C4-2B (cell line): ENCODE measurements around the gene SOCS2.

ENCODE experiments used
- H3K27ac ChIP-seq: fragments of 450-650 bp; 2 replicates; pipeline ENCODE4 v1.5.1; 2017
- ZFX ChIP-seq: fragments of 450-650 bp; IDR thresholded peaks from 2 replicates; pipeline ENCODE4 v1.6.1; 2017
- TF ChIP-seq, protein P1 (sequence below): fragments of 450-650 bp; conservative IDR thresholded peaks from 2 replicates; pipeline ENCODE4 v1.5.1; 2017; ENCODE audit warnings: mild to moderate bottlenecking

Gene SOCS2, protein sequence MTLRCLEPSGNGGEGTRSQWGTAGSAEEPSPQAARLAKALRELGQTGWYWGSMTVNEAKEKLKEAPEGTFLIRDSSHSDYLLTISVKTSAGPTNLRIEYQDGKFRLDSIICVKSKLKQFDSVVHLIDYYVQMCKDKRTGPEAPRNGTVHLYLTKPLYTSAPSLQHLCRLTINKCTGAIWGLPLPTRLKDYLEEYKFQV

DNA sequence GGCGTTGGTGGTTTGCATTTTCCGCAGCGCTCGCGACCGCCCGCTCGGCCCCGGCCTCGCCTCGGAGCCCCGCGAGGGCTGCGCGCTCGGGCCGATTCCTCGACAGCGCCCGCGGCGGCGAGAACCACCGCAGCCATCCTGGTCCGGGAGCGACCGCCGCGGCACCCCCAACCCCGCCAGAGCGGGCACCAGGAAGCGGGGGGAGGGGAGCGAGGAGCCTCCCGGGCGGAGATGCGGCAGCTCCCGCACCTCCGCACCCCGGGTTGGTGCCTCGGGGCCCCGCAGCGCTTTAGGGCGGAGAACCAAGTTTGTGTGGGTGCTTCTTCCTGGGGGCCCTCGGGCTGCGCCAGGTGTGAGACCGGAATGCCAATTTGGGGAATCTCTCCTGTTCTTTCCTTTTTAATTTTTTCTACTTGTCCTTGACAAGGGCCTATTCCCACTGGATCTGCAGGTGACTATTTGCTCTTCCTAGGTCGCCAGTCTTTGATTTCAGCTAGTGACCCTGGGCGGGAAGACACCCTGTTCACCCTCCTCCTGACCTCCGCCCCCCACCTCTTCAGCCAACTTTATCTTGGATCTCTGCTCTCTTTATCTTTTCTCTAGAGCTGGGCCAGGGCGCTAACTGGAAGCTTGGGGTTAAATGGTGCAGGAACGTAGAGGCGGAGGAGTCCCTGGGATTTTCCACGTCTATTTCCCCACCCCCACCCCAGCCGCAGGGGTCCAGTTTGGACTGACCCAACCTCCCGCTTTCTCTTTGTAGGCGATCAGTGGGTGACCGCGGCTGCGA is at the start of gene SOCS2:
Gene SOCS2, plus strand, starts transcription at position 751 of the 787 bp plus-strand sequence. CDS start 223 bp downstream, outside the sequence.
- peak within 1 kb of the TSS; percentile 73 for H3K27ac ChIP-seq
- TF ChIP-seq ZFX, result no peak
- TF ChIP-seq, protein P1, sequence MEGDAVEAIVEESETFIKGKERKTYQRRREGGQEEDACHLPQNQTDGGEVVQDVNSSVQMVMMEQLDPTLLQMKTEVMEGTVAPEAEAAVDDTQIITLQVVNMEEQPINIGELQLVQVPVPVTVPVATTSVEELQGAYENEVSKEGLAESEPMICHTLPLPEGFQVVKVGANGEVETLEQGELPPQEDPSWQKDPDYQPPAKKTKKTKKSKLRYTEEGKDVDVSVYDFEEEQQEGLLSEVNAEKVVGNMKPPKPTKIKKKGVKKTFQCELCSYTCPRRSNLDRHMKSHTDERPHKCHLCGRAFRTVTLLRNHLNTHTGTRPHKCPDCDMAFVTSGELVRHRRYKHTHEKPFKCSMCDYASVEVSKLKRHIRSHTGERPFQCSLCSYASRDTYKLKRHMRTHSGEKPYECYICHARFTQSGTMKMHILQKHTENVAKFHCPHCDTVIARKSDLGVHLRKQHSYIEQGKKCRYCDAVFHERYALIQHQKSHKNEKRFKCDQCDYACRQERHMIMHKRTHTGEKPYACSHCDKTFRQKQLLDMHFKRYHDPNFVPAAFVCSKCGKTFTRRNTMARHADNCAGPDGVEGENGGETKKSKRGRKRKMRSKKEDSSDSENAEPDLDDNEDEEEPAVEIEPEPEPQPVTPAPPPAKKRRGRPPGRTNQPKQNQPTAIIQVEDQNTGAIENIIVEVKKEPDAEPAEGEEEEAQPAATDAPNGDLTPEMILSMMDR, result no peak

DNA sequence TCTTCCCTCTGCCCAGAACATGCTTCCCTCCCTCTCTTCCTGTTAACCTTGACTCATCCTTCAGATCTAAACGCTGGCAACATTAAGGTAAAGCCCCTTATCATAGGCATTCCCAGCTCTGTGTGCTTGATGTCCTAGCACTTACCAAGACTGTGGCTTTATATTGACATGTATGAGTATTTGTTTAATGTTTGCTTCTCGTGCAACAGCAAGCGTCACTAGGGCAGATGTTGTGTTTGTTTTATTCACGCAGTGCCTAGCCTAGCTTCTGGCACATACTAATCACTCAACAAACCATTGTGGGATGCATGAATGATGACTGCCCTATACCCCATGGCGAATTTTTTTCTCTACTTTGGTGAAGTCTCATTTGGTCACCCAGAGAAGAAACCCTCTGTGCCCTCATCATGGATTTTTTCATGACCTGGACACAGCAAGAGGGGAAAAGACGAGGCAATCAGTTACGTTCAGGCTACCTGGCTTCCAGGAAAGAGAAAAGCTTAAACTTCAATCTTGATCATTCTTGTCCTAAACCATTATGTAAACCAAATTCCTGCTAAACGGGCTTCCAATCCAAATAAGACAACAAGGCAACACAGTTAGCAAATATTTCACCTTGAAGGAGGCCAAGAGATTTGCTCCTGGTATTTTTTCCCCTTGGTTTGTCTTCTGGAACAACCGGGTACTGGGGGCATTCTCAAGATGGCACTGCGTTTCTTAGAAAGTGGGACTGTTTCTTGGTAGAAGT is 47.9 kb upstream of the SOCS2 start:
- TF ChIP-seq, protein P1, result no peak
- no peak for TF ChIP-seq ZFX
- peak overlapping the region; percentile 44 for H3K27ac ChIP-seq

DNA sequence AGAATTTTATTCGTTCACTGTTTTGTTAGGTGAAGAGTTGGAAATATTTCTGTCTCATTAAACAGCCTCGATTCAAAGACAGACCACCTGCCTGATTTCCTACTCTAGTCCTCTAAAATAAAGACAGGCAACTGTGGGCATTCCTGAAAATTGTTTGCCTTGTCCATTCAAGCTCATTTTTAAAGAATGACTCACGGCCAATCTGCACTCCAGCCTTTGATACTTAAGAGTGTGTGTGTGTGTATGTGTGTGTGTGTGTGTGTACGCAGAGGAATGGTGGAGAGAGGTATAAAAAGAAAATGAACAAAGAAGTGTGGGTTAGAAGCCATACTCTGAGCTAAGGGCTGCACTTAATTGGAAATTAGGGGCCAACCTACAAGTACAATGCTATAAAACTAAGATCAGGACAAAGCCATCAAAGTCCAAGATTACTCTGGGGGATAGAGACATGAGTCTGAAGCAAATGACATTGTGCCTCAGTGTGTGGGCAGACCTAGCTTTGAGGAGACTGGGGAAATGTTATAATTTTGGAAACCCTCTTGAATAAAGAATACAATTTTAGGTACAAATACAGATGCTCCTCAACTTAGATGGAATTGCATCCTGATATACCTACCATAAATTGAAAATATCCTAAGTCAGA is 45.6 kb upstream of the SOCS2 start:
- TF ChIP-seq, protein P1, result no peak
- no peak for TF ChIP-seq ZFX

DNA sequence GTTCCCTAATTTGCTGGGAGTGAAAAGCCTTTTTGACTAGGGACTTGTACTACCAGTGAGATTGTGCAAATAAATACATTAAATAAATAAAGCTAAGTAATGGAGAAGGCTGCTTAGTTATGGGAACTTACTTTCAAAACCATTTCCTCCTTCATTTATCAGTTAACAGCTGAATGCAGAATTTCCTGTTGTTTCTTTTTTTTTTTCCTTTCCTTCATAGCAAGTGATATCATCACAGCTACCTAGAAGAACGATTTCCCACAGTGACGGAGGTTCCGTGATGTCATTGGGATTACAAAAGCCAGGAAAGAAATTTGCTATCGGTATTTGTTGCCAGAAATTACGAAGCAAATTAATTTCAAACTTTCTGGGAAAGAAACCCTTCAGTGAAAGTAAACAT is 42.1 kb upstream of the SOCS2 start:
- no peak overlapping the region for H3K27ac ChIP-seq
- TF ChIP-seq, protein P1, result no peak
- no peak for TF ChIP-seq ZFX

More for the DNA sequence above, 45.6 kb upstream of the SOCS2 start:
- no peak overlapping the region for H3K27ac ChIP-seq

DNA sequence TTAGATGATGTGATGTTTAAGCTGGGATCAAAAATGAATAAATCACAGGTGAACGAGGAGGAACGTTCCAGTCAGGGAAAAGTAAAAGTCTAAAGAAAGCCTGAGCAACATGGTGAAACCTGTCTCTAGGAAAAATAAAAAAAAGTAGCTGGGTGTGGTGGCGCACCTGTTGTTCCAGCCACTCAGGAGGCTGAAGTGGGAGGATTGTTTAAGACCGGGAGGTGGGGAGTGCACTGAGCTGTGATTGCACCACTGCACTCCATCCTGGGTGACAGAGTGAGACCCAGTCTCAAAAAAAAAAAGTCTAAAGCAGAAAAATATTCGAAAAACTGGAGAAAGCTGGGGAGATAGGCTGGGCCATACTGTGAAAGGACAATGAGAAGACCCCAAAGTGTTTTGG is 39.2 kb upstream of the SOCS2 start:
- H3K27ac ChIP-seq, result no peak overlapping the region
- TF ChIP-seq, protein P1, result no peak
- TF ChIP-seq ZFX, result no peak

DNA sequence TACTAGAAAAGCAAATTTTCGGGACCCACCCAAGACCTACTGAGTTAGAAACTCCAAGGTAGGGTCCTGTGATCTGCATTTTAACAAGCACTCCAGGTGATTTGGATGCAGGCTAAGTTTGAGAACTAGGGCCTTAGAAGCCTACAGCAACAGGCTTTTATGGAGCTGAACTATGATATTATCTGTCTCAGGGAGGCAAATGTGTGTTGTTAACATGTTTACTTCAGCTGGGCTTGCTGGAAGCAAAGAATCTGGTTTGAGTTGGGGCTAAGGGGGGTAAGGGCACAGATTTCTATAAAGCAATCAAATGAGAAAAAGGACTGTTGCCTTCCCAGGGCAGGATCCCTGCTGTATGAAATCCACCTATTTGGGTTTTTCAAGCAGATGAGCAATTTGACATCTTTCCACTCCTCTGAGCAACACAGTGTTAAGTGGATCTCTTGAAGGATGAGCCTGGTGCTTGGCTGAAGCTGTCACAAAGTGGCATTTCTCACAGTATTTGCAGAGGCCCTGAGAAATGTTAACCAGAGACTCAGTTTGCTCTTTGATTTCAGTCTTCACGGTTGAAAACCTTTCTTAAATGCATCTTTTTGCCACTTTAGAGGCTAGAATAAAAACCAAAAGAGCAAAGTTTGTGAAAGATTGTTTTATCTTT is 36.2 kb upstream of the SOCS2 start:
- no peak overlapping the region for H3K27ac ChIP-seq
- TF ChIP-seq, protein P1, result no peak
- TF ChIP-seq ZFX, result no peak
